MCF 10A (cell line): ENCODE data around the gene SLC51B. TPM values are rescaled to one million over a fixed set of nuclear protein-coding genes. Genes with fewer than 3 reads are reported as not detected.
"Not testable (repeated sequence)": the region's sequence is repeated elsewhere in the genome, so short reads cannot be mapped to it uniquely, and the experiment has no call there.

ENCODE experiments used
- BruUV-seq: library from RNA; stranded (reverse); fragments of 400-500 nt; replicated peaks from 2 replicates; lab custom pipeline; 2021; lab: Mats Ljungman, UMichigan
- CTCF ChIA-PET: fragments of 300-600 bp; sonication (Branson Sonifier 250); formaldehyde crosslinking; extraction: SDS; loops from one replicate; lab custom pipeline; 2021; ENCODE audit warnings: antibody characterized with exemption, inconsistent platforms; lab: Yijun Ruan, JAX
- POLR2A ChIA-PET: fragments of 300-600, 350-650 bp; sonication (Branson Sonifier 250); formaldehyde crosslinking; extraction: SDS; loops from one replicate; lab custom pipeline; 2020; ENCODE audit warnings: antibody characterized with exemption, inconsistent platforms; lab: Yijun Ruan, JAX
- DNase-seq: peaks from one replicate; pipeline ENCODE4 v3.0.0-alpha.2; 2018; ENCODE audit not compliant: unreplicated experiment
- H3K27ac Mint-ChIP-seq: one replicate; pipeline ENCODE4 v1.8.0; 2022; ENCODE audit warnings: mild to moderate bottlenecking, low read depth, mixed read lengths; ENCODE audit not compliant: unreplicated experiment
- H3K27me3 Mint-ChIP-seq: one replicate; pipeline ENCODE4 v1.8.0; 2022; ENCODE audit warnings: mixed read lengths; ENCODE audit not compliant: insufficient read depth, unreplicated experiment
- H3K36me3 Mint-ChIP-seq: one replicate; pipeline ENCODE4 v1.8.0; 2022; ENCODE audit warnings: mild to moderate bottlenecking, moderate library complexity, mixed read lengths; ENCODE audit not compliant: insufficient read depth, unreplicated experiment
- H3K4me1 Mint-ChIP-seq: one replicate; pipeline ENCODE4 v1.8.0; 2022; ENCODE audit warnings: mixed read lengths; ENCODE audit not compliant: insufficient read depth, unreplicated experiment
- H3K4me3 Mint-ChIP-seq: one replicate; pipeline ENCODE4 v1.8.0; 2022; ENCODE audit warnings: mild to moderate bottlenecking, moderate library complexity, mixed read lengths; ENCODE audit not compliant: unreplicated experiment
- H3K9me3 Mint-ChIP-seq: one replicate; pipeline ENCODE4 v1.8.0; 2022; ENCODE audit warnings: mixed read lengths; ENCODE audit not compliant: unreplicated experiment
- intact Hi-C: fragments of 100-400 bp; cut with micrococcal nuclease; formaldehyde crosslinking; loops from 2 replicates; pipeline ENCODE4 v1.14.1; 2022
- total RNA-seq: library from RNA; stranded (reverse); gene quantifications from 2 replicates; pipeline ENCODE4 v1.2.3, GENCODE V29; 2022
- TF ChIP-seq, protein P1 (sequence below): fragments of 200-600 bp; IDR thresholded peaks from one replicate; pipeline ENCODE4 v1.8.0; 2022; ENCODE audit warnings: antibody characterized with exemption, mild to moderate bottlenecking; ENCODE audit not compliant: unreplicated experiment

Gene SLC51B
- total RNA-seq, 1 experiment from 2014 or later = not detected

DNA sequence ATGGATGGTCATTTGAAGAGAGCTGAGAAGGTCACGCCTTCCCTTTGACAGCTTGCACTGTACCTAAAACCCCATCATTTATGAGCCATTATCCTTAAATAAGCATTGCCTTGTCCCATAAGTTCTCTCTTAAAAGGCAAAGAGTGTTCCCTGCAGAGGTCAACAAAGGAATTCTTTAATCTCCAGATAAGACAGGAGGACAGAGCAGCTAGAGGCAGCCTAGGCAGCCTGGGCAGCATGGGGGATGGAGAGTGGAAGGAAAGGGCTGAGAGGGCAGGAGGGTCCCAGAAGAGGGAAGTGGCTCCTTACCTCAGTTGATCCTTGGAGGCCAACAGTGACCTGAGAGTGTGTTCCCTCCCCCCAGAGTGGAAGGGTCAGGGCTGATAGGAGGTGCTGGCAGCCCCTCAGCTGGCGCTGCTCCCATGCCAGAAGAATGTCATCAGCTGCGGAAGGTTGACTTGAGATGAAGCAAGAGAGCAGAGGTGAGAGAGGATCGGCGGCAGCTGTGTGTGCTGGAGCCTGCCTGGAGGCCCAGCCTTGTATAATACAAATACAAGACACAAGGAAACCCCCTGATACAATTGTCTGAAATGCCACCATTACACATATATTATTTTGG, 44.1 kb downstream of the SLC51B start:
- no peaks in the 10 kb centered on the region for H3K9me3 Mint-ChIP-seq
- DNase-seq = no peak
- intact Hi-C loops = no loop called here
- ChIA-PET POLR2A (interaction anchor here (0.6 kb wide), 1 partner anchor 162 kb away, joined by 3 read pairs; no protein-coding TSS in a partner anchor), CTCF (no interaction called here)
- no peaks in the 10 kb centered on the region for H3K36me3 Mint-ChIP-seq
- no TSS peak for BruUV-seq
- peaks cover 15% of the 10 kb centered on the region for H3K27me3 Mint-ChIP-seq
- no peak overlapping the region for H3K27ac Mint-ChIP-seq
- TF ChIP-seq, protein P1, sequence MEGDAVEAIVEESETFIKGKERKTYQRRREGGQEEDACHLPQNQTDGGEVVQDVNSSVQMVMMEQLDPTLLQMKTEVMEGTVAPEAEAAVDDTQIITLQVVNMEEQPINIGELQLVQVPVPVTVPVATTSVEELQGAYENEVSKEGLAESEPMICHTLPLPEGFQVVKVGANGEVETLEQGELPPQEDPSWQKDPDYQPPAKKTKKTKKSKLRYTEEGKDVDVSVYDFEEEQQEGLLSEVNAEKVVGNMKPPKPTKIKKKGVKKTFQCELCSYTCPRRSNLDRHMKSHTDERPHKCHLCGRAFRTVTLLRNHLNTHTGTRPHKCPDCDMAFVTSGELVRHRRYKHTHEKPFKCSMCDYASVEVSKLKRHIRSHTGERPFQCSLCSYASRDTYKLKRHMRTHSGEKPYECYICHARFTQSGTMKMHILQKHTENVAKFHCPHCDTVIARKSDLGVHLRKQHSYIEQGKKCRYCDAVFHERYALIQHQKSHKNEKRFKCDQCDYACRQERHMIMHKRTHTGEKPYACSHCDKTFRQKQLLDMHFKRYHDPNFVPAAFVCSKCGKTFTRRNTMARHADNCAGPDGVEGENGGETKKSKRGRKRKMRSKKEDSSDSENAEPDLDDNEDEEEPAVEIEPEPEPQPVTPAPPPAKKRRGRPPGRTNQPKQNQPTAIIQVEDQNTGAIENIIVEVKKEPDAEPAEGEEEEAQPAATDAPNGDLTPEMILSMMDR = no peak
- H3K4me1 Mint-ChIP-seq = no peaks in the 10 kb centered on the region
- no peak overlapping the region for H3K4me3 Mint-ChIP-seq

GRCh38 chr15:65091946-65092770, 47.0 kb downstream of the SLC51B start:
- no TSS peak for BruUV-seq
- no peaks in the 10 kb centered on the region for H3K9me3 Mint-ChIP-seq
- H3K36me3 Mint-ChIP-seq = no peaks in the 10 kb centered on the region
- no peak for DNase-seq
- H3K4me1 Mint-ChIP-seq = no peaks in the 10 kb centered on the region
- POLR2A ChIA-PET = interaction anchor here (0.5 to 1.6 kb wide), 2 partner anchors 9 to 42 kb away, joined by 3 read pairs; no protein-coding TSS in a partner anchor
- H3K27me3 Mint-ChIP-seq = no peaks in the 10 kb centered on the region
- no peak overlapping the region for H3K4me3 Mint-ChIP-seq
- intact Hi-C loops = no loop called here
- TF ChIP-seq, protein P1 = no peak
- CTCF ChIA-PET = interaction anchor here (0.7 kb wide), 1 partner anchor 39 kb away, joined by 4 read pairs; no protein-coding TSS in a partner anchor
- H3K27ac Mint-ChIP-seq = no peak overlapping the region

DNA sequence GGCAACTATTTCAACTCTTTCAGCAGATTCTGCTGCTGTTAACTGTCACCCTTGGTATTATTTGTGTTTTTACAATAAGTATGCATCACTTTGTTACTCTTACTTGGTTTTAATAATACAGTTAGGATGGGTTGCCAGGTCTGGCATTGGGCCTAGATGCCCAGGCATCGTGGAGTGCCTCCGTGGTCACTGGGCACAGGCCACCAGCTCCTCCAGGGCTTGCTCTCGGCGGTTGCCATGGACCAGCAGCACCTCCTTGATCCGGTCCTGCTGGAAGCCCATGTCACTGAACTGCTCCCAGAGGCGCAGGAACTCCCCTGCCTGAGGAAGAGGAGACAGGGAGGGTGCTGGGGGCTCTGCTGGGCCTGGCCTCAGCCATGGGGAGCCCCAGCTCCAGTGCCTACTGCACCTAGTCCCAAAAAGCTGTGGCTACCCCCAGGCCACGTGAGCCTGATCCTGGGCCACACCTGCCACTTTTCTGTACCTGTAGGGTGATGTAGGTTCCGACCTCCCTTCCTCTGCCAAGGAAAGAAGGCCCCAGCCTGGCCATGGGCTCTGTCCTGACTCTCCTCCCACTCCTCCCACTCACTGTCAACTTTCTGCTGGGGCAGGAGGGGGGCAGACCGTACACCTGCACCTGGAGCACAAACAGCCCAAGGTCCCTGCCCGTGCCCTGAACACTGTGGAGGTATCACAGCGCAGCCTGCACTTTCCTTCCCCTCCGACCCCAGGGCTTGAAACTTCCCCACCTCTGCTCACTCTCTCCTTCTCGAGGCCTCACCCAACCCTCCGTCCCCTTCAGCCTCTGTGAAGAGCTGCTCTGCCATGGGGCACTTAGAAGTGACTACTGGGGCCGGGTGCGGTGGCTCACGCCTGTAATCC, 48.0 kb downstream of the SLC51B start:
- Mint-ChIP-seq H3K4me1 (no peaks in the 10 kb centered on the region), H3K36me3 (no peaks in the 10 kb centered on the region), H3K9me3 (no peaks in the 10 kb centered on the region), H3K4me3 (no peak overlapping the region), H3K27me3 (no peaks in the 10 kb centered on the region), H3K27ac (no peak overlapping the region)
- DNase-seq = no peak
- CTCF ChIA-PET = no interaction called here
- POLR2A ChIA-PET = interaction anchor here (1.6 kb wide), 1 partner anchor 41 kb away, joined by 3 read pairs; no protein-coding TSS in a partner anchor
- intact Hi-C loops = no loop called here
- TF ChIP-seq, protein P1 = no peak
- BruUV-seq = no TSS peak

DNA sequence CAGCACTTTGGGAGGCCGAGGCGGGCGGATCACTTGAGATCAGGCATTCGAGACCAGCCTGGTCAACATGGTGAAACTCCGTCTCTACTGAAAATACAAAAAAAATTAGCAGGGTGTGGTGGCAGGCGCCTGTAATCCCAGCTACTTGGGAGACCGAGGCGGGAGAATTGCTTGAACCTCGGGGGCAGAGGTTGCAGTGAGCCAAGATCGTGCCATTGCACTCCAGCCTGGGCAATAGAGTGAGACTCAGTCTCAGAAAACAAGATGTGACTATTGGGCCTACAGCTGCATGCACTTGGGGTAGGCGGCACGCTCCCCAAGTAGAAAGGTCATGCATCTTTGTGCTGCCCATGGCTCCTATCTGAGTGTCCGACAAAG, 48.6 kb downstream of the SLC51B start:
- H3K27me3 Mint-ChIP-seq, CTCF ChIA-PET, H3K27ac Mint-ChIP-seq: not testable (repeated sequence)

More for the DNA sequence above, 48.6 kb downstream of the SLC51B start:
- BruUV-seq, H3K36me3 Mint-ChIP-seq, H3K4me1 Mint-ChIP-seq, H3K9me3 Mint-ChIP-seq, intact Hi-C loops, DNase-seq, H3K4me3 Mint-ChIP-seq: not testable (repeated sequence)
- POLR2A ChIA-PET = interaction anchor here (1.6 kb wide), 1 partner anchor 40 kb away, joined by 3 read pairs; no protein-coding TSS in a partner anchor
